NCI-H82 (cell line): Measurements from ENCODE around the gene SERPINE1.

ENCODE experiments used
- DNase-seq: peaks from one replicate; lab custom pipeline; 2025; lab: John Stamatoyannopoulos, UW

Gene SERPINE1

DNA sequence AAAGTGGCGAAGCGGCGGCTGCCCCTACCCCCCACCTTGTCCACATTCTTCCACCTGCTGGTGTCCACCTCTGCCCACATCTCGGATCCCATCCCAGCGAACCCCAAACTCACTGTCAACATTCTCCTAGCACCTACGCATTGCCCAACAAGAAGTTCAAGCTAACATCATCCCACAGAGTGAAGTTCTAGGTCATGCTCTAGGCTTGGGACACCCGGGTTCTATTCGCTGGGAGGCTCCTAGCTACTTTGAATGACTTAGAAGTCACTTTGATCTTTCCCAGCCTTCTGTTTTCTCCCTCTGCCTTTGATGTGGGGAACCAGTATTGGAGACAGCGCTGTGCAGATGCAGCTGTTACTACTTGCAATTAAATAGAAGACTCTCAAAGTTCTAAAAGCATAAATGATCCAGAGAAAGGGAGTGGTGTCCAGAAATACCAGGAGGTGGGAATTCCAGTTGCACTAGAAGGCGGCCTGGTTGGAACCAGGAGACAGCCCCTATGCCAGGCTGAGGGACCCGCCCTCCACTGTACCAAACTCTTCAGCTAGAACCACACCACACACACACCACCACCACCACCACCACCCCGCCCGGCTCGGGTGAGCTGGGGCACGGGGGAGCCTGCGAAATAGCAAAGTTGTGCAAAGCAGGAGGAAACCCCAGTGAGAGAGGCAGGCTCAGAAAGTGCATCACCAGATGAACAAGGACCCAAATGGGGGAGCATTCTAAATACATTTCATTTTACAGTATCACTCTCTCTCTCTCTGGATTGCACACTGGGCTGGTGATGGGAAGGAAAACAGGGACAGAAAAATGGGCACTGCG, 43.9 kb downstream of the SERPINE1 start:
- DNase-seq = no peak

DNA sequence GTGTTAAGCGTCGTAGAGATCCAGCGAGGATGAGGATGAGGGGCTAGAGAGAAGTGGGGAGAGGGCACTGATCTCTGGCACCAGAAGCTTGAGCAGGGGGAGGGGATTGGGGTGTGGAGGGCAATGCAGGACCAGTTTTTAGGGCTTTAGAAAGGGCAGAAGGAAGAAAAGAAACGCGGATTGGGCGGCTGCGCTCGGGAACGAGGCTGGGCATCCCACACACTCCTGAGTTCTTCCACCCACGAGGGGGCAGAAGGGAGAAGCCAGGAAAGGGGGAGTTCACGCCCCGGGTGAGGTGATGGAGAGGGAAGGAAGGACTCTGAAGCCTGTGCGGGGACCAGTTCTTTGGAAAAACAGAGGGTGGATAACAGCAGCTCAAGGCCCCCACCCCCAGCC, 44.5 kb downstream of the SERPINE1 start:
- DNase-seq = no peak

DNA sequence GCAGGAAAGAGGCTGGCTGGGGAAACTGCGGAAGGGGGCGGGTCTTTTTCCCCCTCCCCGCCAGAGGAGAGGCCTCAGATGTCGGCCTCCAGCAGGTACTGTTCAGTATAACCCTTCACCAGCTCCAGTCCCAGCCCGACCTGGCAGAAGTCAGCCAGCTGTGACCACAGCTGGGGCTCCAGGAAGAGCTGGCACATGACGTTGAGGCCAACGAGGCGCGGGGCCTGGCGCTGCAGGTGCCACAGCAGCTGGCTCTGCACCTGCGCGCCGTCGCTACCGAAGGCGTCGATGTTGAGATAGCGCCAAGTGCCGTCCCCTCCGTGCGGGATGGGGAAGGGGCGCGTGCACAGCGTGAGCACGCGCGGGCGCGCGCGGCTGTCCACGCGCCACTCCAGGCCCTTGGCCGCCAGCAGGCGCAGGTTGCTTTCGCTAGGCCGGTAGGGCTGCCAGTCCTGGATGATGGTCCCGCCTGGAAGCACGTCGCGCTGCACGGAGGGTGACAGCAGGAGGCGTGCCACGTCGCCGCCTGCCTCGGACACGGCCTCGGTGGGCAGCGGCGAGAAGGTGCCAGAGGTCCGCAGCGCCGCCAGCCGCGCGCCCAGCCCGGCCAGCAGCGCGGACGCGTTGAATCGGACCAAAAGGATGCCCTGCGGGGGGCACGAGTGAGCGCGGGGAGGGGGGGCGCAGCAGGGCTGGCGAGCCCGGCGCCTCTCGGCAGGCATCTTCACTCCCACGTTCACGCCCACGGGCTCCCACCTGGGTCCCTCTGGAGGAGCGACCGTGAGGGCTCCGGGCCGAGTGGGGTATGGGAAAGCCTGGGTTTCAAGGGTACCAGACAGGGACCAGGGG, 45.3 kb downstream of the SERPINE1 start:
- no peak for DNase-seq

GRCh38 chr7:101172854-101173751, 46.2 kb downstream of the SERPINE1 start:
- no peak for DNase-seq

- DNase-seq = peak; percentile 62
Observed at GRCh38 chr7:101173752-101174244, 46.9 kb downstream of the SERPINE1 start.

- DNase-seq = no peak
Observed at GRCh38 chr7:101174322-101174854, 47.5 kb downstream of the SERPINE1 start.

GRCh38 chr7:101175664-101176063, 48.8 kb downstream of the SERPINE1 start:
- no peak for DNase-seq

DNA sequence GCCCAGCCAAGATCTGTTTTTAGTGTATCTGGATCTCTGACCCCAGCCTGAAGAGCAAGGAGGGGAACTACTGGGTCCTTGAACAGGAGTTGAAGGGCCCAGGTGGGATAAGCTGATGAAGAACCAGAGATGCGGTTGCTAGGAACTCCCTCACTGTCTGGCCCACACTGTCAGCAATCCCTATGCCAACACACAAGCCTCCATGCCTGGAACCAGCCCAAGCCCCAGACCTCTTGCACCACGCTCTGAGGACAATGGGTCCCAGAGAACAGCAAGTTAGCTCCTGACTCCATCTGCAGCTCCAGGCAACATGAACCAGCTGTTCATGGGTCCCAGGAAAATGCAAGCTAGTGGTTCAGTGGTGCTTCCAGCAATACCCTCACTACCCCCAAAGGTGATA, 50.7 kb downstream of the SERPINE1 start:
- DNase-seq = no peak

- DNase-seq = peak; percentile 16
Observed at GRCh38 chr7:101179117-101179516, 52.2 kb downstream of the SERPINE1 start.

DNA sequence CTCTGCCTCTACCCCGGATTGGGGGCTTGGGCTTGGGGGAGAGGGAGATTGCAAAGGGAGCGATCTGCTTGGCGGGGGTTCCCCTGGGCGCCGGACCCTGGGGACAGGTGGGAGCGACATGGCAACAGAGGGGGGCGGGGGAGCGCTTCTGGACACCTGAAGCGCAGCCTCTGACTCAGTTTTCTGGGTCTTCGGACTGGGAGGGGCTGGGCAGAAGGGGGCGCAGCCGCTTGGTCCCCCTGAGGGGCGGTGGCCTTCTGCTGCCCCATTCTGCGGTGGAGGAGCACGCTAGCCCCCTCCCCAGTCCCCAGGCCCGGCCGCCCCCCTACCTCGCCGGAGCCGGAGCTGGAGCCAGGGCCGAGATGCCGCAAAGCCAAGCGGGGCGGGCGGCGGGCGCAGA, 52.8 kb downstream of the SERPINE1 start:
- no peak for DNase-seq

GRCh38 chr7:101180130-101180755, 53.3 kb downstream of the SERPINE1 start, which contains the start of gene NAT16:
Gene NAT16, minus strand, starts transcription at chr7:101180293. Its CDS starts 5,486 bp downstream, at chr7:101174807.
- no peak for DNase-seq

DNA sequence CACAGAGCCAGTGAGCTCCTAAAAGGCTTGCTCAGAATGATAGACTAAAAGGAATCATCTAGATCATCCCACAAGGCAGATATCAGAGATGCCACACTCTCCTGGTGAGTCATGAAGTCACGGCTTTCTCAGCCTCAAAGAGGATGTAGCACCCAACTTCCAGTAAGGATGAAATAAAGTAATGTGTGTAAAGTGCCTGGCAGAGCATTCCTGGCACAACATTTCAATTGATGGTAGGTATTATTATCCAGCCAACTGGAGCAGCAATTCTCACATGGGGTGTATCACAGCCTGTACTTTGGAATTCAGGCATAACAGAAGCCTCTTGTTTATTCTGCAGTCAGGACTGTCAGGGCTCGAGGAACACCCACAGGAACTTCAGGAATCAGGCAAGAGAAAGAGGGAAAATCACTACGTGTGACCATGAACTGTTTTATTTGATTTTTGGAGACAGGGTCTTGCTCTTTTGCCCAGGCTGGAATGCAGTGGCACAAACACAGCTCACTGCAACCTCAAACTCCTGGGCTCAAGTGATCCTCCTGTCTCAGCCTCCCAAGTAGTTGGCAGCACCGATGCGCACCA, 58.4 kb downstream of the SERPINE1 start:
- DNase-seq = no peak

DNA sequence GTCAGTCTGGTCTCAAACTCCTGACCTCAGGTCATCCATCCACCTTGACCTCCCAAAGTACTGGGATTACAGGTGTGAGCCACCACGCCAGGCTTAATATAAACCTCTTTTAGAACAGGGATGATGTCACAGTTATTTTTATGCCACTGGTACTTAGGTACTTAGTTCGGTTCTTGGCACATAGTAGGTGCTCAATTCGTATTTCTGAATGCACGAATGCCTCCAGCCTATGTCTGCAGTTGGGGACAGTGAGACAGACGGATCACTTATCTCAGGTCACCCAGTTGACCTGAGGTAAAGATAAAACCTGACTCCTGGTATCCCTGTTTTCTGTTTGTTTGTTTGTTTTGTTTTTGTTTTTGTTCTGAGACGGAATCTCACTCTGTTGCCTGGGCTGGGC, 59.3 kb downstream of the SERPINE1 start:
- DNase-seq = no peak

- DNase-seq = no peak
Observed at GRCh38 chr7:101186844-101187428, 60.0 kb downstream of the SERPINE1 start.
